Neuronal stem cell (in vitro differentiated cells): Measurements from ENCODE around the gene GSG1L2.

Experiments
- DNase-seq: peaks from one replicate; pipeline ENCODE4 v3.0.0-alpha.2; 2013; ENCODE audit warnings: low spot score
- H2AFZ ChIP-seq: one replicate; pipeline ENCODE4 v1.6.1; 2013; ENCODE audit warnings: mild to moderate bottlenecking, low read length, inconsistent platforms
- H2AK5ac ChIP-seq: 2 replicates; pipeline ENCODE4 v1.6.1; 2013; ENCODE audit warnings: low read depth, mild to moderate bottlenecking, inconsistent platforms, low read length, moderate library complexity, mixed read lengths
- H2BK120ac ChIP-seq: 2 replicates; pipeline ENCODE4 v1.6.1; 2013; ENCODE audit warnings: low read depth, mild to moderate bottlenecking, inconsistent platforms, low read length, moderate library complexity, mixed read lengths
- H2BK12ac ChIP-seq: one replicate; pipeline ENCODE4 v1.6.1; 2013; ENCODE audit warnings: low read length, inconsistent platforms
- H2BK15ac ChIP-seq: 2 replicates; pipeline ENCODE4 v1.6.1; 2013; ENCODE audit warnings: mild to moderate bottlenecking, low read length, inconsistent platforms, mixed read lengths
- H2BK5ac ChIP-seq: one replicate; pipeline ENCODE4 v1.6.1; 2013; ENCODE audit warnings: inconsistent platforms, mild to moderate bottlenecking, low read length, moderate library complexity
- H3K14ac ChIP-seq: one replicate; pipeline ENCODE4 v1.6.1; 2013; ENCODE audit warnings: low read length, inconsistent platforms
- H3K18ac ChIP-seq: 2 replicates; pipeline ENCODE4 v1.6.1; 2013; ENCODE audit warnings: low read length, inconsistent platforms
- H3K23ac ChIP-seq: 2 replicates; pipeline ENCODE4 v1.6.1; 2013; ENCODE audit warnings: low read depth, mild to moderate bottlenecking, mixed read lengths, low read length, inconsistent platforms; ENCODE audit not compliant: poor library complexity
- H3K27ac ChIP-seq: replicated peaks from 3 replicates; pipeline ENCODE4 v1.5.1; 2013; ENCODE audit warnings: low read length, inconsistent platforms
- H3K27me3 ChIP-seq, 3 experiments: 2 replicates each; pipeline ENCODE4 v1.6.1; 2013; ENCODE audit warnings: low read length in 3 of 3, mild to moderate bottlenecking in 2 of 3, inconsistent platforms in 1 of 3, low read depth in 1 of 3, mixed read lengths in 1 of 3, moderate library complexity in 1 of 3; ENCODE audit not compliant: control insufficient read depth in 3 of 3, insufficient read depth in 3 of 3
- H3K36me3 ChIP-seq, 2 donors: replicated peaks in 1 of 2; 2 replicates each; pipeline ENCODE4 v1.6.1; 2013; ENCODE audit warnings: low read length in 2 of 2; ENCODE audit not compliant: control insufficient read depth in 2 of 2, insufficient read depth in 2 of 2
- H3K4ac ChIP-seq: 2 replicates; pipeline ENCODE4 v1.6.1; 2013; ENCODE audit warnings: inconsistent platforms, mild to moderate bottlenecking, low read length, moderate library complexity
- H3K4me1 ChIP-seq, 2 donors: 1 replicate in 1 of 2; 2 replicates in 1 of 2; pipeline ENCODE4 v1.6.1; 2013; ENCODE audit warnings: low read length in 2 of 2, low read depth in 1 of 2; ENCODE audit not compliant: control insufficient read depth in 2 of 2, insufficient read depth in 1 of 2
- H3K4me2 ChIP-seq: one replicate; pipeline ENCODE4 v1.6.1; 2013; ENCODE audit warnings: mild to moderate bottlenecking, low read length, inconsistent platforms; ENCODE audit not compliant: insufficient read depth, poor library complexity, severe bottlenecking
- H3K4me3 ChIP-seq, 2 donors: 2 replicates each; pipeline ENCODE4 v1.5.1; 2013; ENCODE audit warnings: low read length in 2 of 2, mild to moderate bottlenecking in 2 of 2, inconsistent platforms in 1 of 2, moderate library complexity in 1 of 2
- H3K79me1 ChIP-seq: one replicate; pipeline ENCODE4 v1.6.1; 2013; ENCODE audit warnings: low read depth, mild to moderate bottlenecking, inconsistent platforms, low read length, moderate library complexity
- H3K9ac ChIP-seq: one replicate; pipeline ENCODE4 v1.6.1; 2013; ENCODE audit warnings: mild to moderate bottlenecking, low read depth, low read length, inconsistent platforms; ENCODE audit not compliant: poor library complexity
- H3K9me3 ChIP-seq, 2 donors: replicated peaks in 1 of 2; 2 replicates each; pipeline versions ENCODE3 to v1.6.1; 2013; ENCODE audit warnings: low read length in 2 of 2, mild to moderate bottlenecking in 2 of 2, inconsistent platforms in 1 of 2, low read depth in 1 of 2, mixed read lengths in 1 of 2, moderate library complexity in 1 of 2; ENCODE audit not compliant: control insufficient read depth in 2 of 2, insufficient read depth in 1 of 2
- H4K8ac ChIP-seq: one replicate; pipeline ENCODE4 v1.6.1; 2013; ENCODE audit warnings: low read depth, mild to moderate bottlenecking, inconsistent platforms, low read length, moderate library complexity
- H4K91ac ChIP-seq: one replicate; pipeline ENCODE4 v1.6.1; 2013; ENCODE audit warnings: low read length, low read depth, mild to moderate bottlenecking, inconsistent platforms; ENCODE audit not compliant: poor library complexity
- WGBS, 2 donors: extraction: QIAGEN DNeasy Blood & Tissue Kit; methylation state at CpG; one replicate each; pipeline ENCODE4 v1.1.7; 2013; ENCODE audit warnings: missing lambda C conversion rate in 2 of 2, mixed read lengths in 1 of 2; ENCODE audit not compliant: insufficient read length in 2 of 2, insufficient replicate concordance in 1 of 2; ENCODE audit errors: extremely low coverage in 2 of 2; 5-methylcytosine and 5-hydroxymethylcytosine counted together

GSG1L2 gene

DNA sequence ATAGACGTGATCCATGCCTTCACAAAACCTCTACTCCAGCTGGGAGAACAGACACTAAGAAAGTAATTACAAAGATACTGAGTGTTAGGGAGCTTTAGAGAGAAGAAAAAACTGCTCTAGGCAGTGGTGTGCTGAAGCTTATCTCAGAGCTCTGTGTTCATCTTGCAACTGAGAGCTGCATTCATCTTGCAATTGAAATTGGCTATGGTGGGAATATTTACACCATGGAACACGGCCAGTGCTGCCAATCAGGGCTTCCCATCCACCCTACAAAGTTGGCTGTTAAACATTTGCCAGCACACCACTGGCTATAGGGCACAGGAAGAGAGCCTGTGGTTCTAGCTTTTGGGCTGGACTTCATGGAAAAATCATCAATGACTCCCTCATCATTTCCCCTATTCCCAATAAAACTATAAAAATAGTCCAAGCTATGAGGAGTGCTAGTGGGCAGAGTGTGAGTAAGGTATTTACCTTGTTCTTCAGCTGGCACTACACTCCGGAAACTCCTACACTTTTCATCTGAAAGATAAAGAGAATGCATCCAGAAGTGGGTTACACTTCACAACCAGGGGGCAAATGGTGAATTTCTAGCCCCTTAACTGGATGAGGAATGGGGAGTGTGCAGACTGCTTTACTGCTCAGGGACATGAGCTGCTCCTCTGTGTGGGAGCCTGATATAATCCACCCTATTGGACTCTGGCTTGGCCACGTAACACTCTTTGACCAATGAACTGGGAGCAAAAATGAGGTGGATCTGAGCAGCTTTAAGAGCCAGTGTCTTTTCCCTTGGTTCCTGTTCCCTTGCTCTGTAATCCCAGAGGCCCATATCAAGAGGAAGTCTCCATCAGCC, 11.6 kb downstream of the GSG1L2 start:
- H2BK12ac ChIP-seq: no peak overlapping the region
- H3K23ac ChIP-seq: no peak overlapping the region
- H3K36me3 ChIP-seq: no peaks in the 10 kb centered on the region
- no peaks in the 10 kb centered on the region for H3K27me3 ChIP-seq
- H2AK5ac ChIP-seq: no peak overlapping the region
- H3K4me2 ChIP-seq: no peak overlapping the region
- no peak overlapping the region for H3K4ac ChIP-seq
- H4K8ac ChIP-seq: no peak overlapping the region
- H2BK120ac ChIP-seq: no peak overlapping the region
- H3K4me1 ChIP-seq: no peaks in the 10 kb centered on the region
- H3K4me3 ChIP-seq: no peak overlapping the region
- WGBS, 2 donors: no CpG with 5 or more reads among the region's 4 CpGs
- H3K18ac ChIP-seq: no peak overlapping the region
- no peak overlapping the region for H2AFZ ChIP-seq
- no peak overlapping the region for H2BK5ac ChIP-seq
- no peak overlapping the region for H4K91ac ChIP-seq
- H3K79me1 ChIP-seq: no peaks in the 10 kb centered on the region
- no peak for DNase-seq
- H3K9ac ChIP-seq: no peak overlapping the region
- H3K27ac ChIP-seq: no peak overlapping the region
- H3K9me3 ChIP-seq: no peaks in the 10 kb centered on the region
- H2BK15ac ChIP-seq: no peak overlapping the region
- no peak overlapping the region for H3K14ac ChIP-seq

GRCh38 chr17:9809409-9809808, 12.5 kb downstream of the GSG1L2 start:
- Histone ChIP-seq H3K9ac (no peak overlapping the region), H3K4me2 (no peak overlapping the region), H3K9me3 (no peaks in the 10 kb centered on the region), H3K27ac (no peak overlapping the region), H2BK5ac (no peak overlapping the region), H3K36me3 (no peaks in the 10 kb centered on the region), H3K18ac (no peak overlapping the region), H2AFZ (no peak overlapping the region), H3K14ac (no peak overlapping the region), H2BK15ac (no peak overlapping the region), H2AK5ac (no peak overlapping the region), H4K8ac (no peak overlapping the region), H3K4ac (no peak overlapping the region), H2BK120ac (no peak overlapping the region), H3K27me3 (no peaks in the 10 kb centered on the region), H3K23ac (no peak overlapping the region), H2BK12ac (no peak overlapping the region), H3K4me3 (no peak overlapping the region), H3K4me1 (no peaks in the 10 kb centered on the region), H3K79me1 (no peaks in the 10 kb centered on the region), H4K91ac (no peak overlapping the region)
- no peak for DNase-seq
- no CpG with 5 or more reads among the region's 8 CpGs for WGBS, 2 donors

GRCh38 chr17:9806699-9807098, 15.2 kb downstream of the GSG1L2 start:
- Histone ChIP-seq H3K27me3 (no peaks in the 10 kb centered on the region), H3K79me1 (no peaks in the 10 kb centered on the region), H3K18ac (no peak overlapping the region), H3K14ac (no peak overlapping the region), H2BK120ac (no peak overlapping the region), H2AFZ (no peak overlapping the region), H3K36me3 (no peaks in the 10 kb centered on the region), H3K4me1 (no peaks in the 10 kb centered on the region), H3K4me2 (no peak overlapping the region), H3K23ac (no peak overlapping the region), H3K9ac (no peak overlapping the region), H4K8ac (no peak overlapping the region), H2BK5ac (no peak overlapping the region), H3K27ac (no peak overlapping the region), H2BK12ac (no peak overlapping the region), H3K4ac (no peak overlapping the region), H3K9me3 (peaks cover 0 to 1% of the 10 kb centered on the region in 2 donors), H2AK5ac (no peak overlapping the region), H3K4me3 (no peak overlapping the region), H2BK15ac (no peak overlapping the region), H4K91ac (no peak overlapping the region)
- WGBS, 2 donors: no CpG with 5 or more reads among the region's 6 CpGs
- DNase-seq: no peak

DNA sequence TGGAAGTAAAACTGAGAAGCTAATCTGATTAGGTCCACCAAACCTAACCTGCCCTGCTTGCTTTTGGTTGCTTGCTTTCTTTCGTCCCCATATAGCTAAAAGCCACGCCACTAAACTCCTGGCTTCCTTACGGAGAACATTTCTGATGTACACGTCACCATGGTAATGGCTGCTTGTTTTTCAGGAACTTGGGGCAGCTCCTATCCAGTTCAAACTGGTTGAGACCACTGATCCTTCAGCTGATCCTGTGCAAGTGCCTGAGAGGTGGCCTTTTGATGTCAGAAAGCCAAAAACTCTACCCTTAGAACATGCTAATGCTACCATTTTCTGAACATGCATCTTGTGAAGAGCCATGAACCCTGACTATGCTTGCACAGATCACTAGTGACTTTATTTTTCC, 16.1 kb downstream of the GSG1L2 start:
- Histone ChIP-seq H3K4me1 (no peaks in the 10 kb centered on the region), H4K8ac (no peak overlapping the region), H2AK5ac (no peak overlapping the region), H3K4me2 (no peak overlapping the region), H3K36me3 (no peaks in the 10 kb centered on the region), H3K79me1 (no peaks in the 10 kb centered on the region), H2AFZ (peak overlapping the region; percentile 28), H3K27ac (no peak overlapping the region), H4K91ac (no peak overlapping the region), H2BK15ac (no peak overlapping the region), H2BK5ac (no peak overlapping the region), H2BK120ac (no peak overlapping the region), H3K14ac (no peak overlapping the region), H3K27me3 (no peaks in the 10 kb centered on the region), H3K4me3 (no peak overlapping the region), H3K4ac (no peak overlapping the region), H3K18ac (no peak overlapping the region), H3K9me3 (peaks cover 0 to 1% of the 10 kb centered on the region in 2 donors), H3K23ac (no peak overlapping the region), H2BK12ac (no peak overlapping the region), H3K9ac (no peak overlapping the region)
- whole genome bisulfite sequencing, 2 donors: no CpG with 5 or more reads among the region's 4 CpGs
- no peak for DNase-seq
